H4 (cell line): Measurements from ENCODE around the gene THSD8. TPM values are rescaled to one million over a fixed set of nuclear protein-coding genes. Genes with fewer than 3 reads are reported as not detected.

Experiments
- DNase-seq: peaks from one replicate; pipeline ENCODE4 v3.0.0-alpha.2; 2015; ENCODE audit warnings: low spot score
- total RNA-seq: library from RNA; depleted of rRNA; stranded (reverse); fragments of >200 nt; shearing (Covaris generic); gene quantifications from 2 replicates; pipeline ENCODE4 v1.2.3, GENCODE V29; 2014

Gene THSD8
- total RNA-seq, 1 experiment from 2014 or later = not detected

GRCh38 chr19:12779162-12779993 lies 22.5 kb upstream of the THSD8 start:
- DNase-seq = peak; percentile 82

DNA sequence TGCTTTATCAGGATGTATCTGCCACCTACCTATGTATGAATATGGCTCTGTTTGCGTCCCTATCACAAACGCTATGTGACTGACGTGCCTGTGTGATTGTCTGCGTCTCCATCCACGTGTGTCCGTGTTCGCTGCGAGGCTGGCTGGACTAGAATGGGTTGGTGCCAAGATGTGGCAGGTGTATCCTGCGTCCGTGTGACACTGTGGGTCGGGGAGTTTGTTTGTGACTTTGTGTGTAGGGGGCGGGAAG lies 19.8 kb upstream of the THSD8 start:
- no peak for DNase-seq

DNA sequence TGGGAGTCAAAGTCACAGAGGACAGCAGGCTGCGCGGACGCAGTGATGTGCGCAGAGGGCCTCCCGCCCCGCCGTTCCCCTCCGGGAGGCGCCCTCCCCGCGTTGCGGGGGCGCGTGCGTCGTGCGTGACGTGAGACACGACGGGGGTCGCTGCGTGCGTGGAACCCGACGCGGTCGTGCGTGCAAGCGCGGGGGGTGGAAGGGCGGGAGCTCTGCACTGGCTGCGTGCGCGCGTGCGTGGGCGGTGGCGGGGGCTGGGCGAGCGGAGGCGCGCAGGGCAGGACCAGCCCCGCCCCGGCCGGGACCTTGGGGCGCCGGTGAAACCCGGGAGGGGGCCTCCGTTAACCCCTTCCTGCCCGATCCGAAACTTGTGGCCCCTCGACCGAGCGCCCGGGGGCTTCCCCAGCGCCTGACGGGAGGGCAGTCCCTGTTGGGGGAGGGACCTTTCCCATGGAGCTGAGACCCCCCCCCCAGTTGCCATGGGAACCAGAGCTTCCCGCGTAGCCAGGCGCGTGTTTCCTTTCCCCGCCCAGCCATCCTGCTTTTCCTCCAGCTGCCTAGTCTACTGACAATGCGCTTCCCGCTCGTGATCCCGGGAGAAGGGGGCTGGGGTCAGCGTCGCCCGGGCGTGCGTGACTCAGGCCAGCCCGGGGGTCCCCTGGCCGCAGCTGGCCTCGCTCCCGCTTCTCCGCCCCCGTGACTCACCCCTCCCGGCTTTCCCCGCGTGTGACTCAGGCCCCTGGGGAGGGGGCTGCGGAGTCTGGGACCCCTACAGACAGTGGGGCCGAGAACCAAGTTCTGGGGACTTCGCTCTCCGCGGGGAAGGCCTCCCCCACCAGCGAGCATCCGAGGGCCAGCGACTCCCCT lies 19.2 kb upstream of the THSD8 start:
- no peak for DNase-seq

GRCh38 chr19:12783291-12783848 lies 18.5 kb upstream of the THSD8 start:
- no peak for DNase-seq

DNA sequence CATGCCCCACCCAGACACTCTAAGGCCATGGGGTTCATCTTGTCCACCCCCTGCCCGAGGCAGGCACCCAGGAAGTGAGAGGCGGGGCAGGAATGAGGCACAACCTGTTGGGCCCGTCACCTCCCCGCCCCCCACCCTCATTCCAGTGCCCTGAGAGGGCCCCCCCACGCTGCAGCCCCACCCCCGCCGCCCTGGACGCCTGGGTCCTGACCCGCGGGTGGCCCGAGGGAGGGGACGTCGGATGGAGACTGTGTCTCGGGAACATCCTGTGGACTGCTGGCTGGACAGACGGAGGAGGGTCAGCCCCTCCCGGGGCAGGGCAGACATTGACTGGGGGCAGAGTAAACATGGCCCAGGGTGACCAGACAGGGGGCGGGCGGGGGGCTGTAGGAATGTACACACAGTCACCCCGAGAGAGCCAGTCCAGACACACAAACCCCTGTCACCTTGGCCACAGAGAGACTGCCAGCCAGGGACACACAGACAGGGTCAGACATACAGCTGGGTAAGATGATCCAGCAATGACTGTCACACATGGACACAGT lies 17.9 kb upstream of the THSD8 start:
- DNase-seq = no peak

GRCh38 chr19:12784394-12784870 lies 17.4 kb upstream of the THSD8 start:
- DNase-seq = no peak

DNA sequence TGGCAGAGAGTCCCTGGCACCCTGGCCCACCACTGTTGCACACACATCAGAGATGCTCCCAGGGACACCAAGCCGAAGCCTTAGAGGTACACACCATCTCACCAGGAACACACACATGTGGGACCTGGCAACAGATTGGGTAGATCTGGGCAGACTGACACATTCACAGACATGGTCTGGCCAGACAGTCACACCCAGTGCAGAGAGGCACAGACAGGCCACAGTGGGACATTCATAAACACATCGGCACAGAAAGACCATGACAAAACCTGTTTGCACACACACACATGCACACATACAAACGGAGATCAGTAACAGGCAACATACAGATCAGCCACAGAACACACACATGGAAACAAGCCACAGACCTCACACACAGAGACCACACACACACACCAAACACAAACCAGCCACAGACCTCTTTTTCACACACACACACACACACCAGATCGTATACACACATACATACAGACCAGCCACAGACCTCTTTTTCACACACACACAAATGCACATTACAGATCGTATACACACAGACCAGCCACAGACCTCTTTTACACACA lies 16.9 kb upstream of the THSD8 start:
- DNase-seq = no peak

GRCh38 chr19:12785431-12786031 lies 16.3 kb upstream of the THSD8 start:
- DNase-seq = no peak

- no peak for DNase-seq
Observed at GRCh38 chr19:12786141-12786870, 15.6 kb upstream of the THSD8 start.

- no peak for DNase-seq
Observed at GRCh38 chr19:12786952-12787351, 14.9 kb upstream of the THSD8 start.

DNA sequence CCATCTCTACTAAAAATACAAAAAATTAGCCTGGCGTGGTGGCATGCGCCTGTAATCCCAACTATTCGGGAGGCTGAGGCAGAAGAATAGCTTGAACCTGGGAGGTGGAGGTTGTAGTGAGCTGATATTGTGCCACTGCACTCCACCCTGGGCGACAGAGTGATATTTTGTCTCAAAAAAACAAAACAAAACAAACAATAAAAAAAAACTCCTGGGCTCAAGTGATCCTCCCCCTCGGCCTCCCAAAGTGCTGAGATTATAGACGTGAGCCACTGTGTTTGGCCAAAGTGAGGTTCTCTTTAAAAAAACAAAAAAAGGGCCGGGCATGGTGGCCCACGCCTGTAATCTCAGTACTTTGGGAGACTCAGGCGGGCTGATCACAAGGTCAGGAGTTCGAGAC lies 14.4 kb upstream of the THSD8 start:
- DNase-seq = no peak

- DNase-seq = no peak
Observed at GRCh38 chr19:12788042-12788681, 13.7 kb upstream of the THSD8 start.

DNA sequence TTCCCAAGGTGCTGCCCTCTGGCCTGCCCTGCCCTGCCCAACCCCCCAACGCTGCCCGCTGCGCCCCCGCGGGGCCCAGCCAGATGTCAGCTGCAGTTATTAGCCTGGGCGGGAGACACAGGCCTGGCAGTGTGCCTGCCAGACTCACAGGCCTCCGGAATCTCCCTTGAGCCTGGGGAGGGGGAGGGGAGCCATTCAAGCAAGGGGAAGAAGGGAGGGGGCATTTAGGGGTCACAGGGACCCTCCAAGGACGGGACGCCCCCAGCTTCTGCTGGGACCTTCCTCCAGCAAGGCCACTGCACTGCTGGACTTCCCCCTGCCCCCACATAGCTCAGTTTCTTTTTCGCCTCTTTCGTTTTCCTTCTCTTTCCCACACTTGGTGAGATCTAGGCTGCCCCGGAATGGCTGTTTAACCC lies 13.2 kb upstream of the THSD8 start:
- DNase-seq = peak; percentile 69

DNA sequence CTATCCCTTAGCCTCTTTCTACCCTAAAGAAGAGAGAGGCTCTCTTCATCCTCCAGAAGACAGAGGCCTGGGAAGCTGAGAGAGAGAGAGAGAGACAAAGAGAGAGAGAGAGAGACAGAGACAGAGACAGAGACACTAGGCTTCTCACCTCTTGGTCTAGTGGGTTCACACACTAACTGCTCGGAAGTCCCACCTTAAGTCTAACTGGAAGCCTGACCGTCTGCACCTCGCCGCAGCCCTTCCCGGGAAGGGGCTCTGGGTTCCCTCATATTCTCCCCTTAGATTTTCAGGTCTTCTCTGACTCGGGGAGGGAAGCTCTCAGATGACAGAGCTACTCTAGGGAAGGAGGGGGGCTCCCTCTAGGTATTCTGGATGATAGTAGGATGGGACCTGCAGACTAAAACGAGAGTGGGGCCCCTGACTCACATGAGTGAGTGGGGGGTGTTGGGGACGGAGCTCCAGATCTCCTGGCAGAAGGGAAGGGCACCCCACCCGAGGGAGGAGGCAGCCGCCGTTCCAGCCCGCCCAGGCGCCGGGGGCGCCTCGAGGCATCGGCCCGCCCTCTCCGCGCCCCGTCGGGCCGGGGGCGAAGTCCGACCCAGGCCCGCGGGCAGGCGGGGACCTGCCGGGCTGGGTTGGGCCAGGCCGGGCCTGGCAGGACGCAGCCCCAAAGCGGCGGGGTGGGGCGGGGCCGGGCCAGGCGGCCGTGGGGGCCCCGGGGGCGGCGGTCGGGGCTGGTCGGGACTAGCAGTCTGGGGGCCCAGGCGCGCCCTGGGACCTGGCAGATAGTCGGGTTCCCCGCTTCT lies 12.6 kb upstream of the THSD8 start:
- no peak for DNase-seq

- peak; percentile 94 for DNase-seq
Observed at GRCh38 chr19:12789904-12790619, 11.8 kb upstream of the THSD8 start.

DNA sequence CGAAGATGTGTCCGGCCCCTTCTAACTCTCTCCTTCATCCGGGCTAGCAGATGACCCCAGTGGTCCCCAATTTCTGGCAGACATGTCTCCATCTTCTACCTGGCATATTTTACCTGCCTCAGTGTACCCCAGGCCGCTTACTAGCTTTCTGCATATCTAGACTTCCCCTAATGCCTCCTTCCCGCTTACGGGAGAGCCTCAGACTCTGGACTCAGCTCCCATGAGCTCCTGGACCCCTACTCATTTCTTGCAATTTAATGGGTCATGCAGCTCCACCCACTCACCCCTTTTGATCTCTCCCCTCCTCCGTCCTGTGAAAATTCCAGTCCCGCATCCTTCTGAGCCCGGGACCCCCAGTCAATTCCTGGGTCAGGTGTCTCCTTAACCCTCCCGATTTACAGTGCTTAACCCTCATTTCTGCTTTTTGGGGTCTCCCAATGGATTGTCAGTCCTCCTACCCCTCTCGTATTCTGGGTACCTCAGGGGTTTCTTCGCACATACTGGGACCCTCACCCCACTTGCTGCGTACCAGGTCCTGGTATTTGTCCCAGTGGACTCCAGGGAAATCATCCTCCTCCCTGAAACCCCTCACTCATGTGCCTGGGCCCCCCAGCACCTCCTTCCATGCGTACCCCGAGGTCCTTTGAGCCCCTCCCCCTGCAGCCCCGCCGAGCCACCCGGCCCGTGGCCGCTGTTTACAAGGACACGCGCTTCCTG lies 11.1 kb upstream of the THSD8 start:
- no peak for DNase-seq

- peak; percentile 96 for DNase-seq
Observed at GRCh38 chr19:12791345-12792050, 10.4 kb upstream of the THSD8 start, which contains the start of gene JUNB. JUNB (plus strand) TSS chr19:12791486; CDS start chr19:12791772, 286 bp downstream.
